Activated T-cell treated with anti-CD3 and anti-CD28 coated beads for 48 hours (primary cell): Measurements from ENCODE around the gene FHL5.
"Not testable (repeated sequence)": the region's sequence is repeated elsewhere in the genome, so short reads cannot be mapped to it uniquely, and the experiment has no call there.

Experiments used
- DNase-seq: peaks from one replicate; pipeline ENCODE4 v3.0.0-alpha.2; 2020; ENCODE audit warnings: low read depth

The FHL5 gene

DNA sequence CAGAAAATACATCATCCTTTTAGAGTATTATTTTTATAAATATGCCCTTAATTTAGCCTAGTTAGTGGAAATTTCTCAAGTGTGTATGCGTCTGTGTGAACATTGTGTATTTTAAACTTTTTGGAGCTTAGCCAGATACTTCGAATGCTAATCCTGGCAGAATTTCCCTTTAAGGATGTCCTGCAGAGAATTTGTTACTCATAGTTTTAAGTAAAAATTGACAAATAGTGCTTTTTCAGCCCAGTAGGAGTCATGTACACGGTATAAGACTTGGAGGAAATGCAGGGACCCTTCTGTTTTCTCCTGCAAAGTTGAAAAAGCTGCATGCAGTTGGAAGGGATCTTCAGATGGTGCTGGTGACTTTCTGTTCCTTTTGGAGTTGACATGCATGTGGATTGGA, at the start of gene FHL5:
FHL5 (plus strand) TSS at position 243 of the 400 bp plus-strand sequence. CDS start 40,486 bp downstream, outside the sequence.
- no peak for DNase-seq

DNA sequence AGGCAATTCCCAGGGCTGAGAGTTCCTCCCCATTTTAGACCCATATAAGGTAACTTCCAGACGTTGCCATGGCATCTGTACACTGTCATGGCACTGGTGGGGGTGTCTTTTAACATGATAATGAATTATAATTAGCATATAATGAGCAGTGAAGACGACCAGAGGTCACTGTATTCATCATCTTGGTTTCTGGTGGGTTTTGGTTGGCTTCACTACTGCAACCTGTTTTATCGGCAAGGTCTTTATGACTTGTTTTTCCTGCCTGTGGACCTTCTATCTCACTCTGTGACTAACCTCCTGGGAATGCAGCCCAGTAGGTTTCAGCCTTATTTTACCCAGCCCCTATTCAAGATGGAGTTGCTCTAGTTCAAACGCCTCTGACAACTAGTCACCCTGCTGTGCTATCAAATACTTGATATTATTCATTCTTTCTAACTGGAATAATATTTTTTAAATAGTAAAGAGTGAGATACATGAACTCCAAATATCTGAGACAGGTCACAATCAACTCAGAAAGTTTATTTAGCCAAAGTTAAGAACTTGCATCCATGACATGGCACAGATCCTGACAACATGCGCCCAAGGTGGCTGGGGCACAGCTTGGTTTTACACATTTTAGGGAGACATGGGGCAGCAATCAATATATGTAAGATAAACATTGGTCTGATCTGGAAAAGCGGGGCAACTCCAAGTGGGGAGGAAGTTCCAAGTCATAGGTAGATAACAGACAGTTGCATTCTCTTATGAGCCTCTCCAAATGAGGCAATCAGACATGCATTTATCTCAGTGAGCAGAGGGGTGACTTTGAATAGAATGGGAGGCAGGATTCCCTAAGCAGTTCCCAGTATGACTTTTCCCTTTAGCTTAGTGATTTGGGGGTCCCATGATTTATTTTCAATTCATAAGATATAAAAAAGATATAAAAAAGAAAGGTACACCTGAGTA, 42.5 kb upstream of the FHL5 start:
- no peak for DNase-seq

DNA sequence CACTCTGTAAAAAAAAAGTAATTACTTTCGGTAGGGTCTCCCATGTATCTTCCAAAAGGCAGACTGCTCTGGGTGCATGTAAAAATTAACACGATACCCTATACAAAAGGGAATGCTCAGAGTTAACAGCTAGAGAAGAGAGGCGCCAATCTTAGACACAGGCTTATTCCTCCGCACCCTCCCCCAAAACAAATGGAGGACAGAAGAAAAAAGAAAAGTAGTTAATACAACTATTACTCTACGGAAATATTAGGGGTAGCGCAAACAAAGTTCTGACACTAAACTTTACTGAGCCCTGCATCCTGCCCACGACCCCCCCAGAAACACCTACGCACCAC, 41.7 kb upstream of the FHL5 start:
- DNase-seq = no peak

GRCh38 chr6:96521644-96522464, 41.1 kb upstream of the FHL5 start, which contains the start of gene UFL1:
TSS of gene UFL1 (plus strand) at chr6:96521806. CDS start at chr6:96521874, 68 bp downstream.
- peak; percentile 91 for DNase-seq

DNA sequence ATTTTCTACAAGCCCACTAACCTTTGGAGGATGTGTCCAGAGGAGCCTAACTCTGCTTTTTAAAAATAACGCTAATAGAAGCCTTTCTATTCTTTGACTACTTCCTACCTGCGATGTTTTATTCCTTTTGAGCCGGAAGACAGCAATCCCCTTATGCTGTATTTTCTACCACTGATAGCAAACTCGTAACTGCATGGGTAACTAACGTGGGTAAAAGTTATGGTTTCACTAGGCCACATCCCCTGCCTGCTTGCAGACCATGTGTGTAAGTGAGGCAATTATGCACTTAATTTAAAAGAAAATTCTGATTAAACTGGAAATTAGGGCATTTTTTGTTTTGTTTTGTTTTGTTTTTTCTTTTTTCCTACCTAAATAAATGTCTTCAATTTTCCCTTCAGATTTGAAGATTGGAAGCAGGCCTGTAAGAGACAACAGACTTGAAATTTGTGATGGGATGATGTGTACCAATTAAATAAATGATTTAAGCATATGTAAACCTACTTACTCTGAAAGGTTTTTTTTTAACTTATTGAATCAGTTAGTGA, 40.4 kb upstream of the FHL5 start:
- DNase-seq = no peak

DNA sequence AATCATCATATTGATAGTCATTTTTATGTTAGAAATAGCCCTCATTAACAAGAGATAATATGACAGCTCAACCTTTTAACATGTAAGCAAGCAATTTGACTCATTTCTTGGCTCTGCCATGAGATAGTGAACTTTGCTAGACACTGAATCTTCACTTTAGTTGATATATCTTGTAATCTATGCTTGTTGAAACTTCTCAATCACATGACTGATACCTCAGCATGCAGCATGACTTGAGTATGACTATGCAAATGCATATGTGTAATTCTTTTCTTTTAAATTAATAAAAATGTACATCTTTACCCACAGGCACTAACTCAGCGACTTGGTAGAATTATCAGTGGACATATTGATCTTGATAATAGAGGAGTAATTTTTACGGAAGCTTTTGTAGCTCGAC, 34.7 kb upstream of the FHL5 start:
- DNase-seq = no peak

- DNase-seq = no peak
Measured at GRCh38 chr6:96532399-96532798, 30.5 kb upstream of the FHL5 start.

GRCh38 chr6:96537726-96538125, 25.2 kb upstream of the FHL5 start:
- DNase-seq = no peak

GRCh38 chr6:96542702-96543101, 20.2 kb upstream of the FHL5 start:
- no peak for DNase-seq

DNA sequence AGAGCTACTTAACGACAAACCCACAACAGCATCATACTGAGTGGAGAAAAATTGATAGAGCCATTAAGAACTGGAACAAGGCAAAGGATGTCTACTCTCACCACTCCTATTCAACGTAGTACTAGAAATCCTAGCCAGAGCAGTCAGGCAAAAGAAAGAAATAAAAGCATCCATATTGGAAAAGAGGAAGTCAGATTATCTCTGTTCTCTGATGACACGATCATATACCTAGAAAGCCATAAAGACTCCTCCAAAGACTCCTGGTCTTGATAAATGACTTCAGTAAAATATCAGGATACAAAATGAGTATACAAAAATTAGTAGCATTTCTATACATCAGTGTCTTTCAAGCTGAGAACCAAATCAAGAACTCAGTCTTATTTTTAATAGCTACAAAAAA, 17.0 kb upstream of the FHL5 start:
- DNase-seq = no peak

DNA sequence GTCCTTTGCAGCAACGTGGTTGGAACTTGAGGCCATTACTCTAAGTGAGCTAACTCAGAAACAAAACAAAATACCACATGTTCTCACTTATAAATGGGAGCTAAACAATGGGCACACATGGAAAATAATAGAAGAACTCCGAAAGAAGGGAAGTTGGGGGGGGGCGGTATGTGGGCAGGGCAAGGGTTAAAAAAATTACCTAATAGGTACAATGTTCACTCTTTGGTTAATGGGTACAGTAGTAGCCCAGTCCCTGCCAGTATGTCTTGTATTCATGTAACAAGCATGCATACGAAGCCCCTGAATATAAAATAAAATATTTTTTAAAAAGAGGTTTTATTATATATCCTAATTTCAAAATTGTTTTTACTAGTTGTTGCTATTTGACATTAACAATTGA, 15.3 kb upstream of the FHL5 start:
- DNase-seq = no peak

DNA sequence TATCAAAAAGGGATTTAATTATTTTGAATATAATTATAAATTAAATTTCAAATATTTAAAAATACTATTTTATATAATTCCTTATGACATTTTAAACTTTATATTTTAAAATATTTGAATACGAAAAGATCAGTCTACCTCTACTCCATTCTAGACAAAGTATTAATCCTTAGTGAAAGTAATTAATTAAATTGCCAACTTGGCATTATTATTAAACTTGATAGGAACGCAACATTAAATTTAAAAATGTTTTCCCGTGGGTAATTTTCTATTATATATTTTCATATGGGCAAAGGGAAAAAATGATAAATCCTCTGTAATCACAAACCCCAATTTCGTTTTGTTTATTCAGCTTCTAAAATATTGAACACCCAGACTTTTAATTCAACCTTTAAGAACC, 8.4 kb upstream of the FHL5 start:
- DNase-seq = no peak

DNA sequence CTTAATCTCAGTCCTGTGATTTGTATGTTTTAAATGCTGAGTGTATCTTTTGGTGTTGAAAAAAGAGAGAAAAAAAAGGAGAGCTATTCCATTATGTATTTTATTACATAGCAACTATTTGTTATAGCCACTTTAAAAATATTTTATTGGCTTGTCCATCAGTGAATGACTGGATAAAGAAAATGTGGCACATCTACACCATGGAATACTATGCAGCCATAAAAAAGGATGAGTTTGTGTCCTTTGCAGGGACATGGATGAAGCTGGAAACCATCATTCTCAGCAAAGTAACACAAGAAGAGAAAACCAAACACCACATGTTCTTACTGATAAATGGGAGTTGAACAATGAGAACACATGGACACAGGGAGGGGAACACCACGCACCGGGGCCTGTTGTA, 3.2 kb upstream of the FHL5 start:
- DNase-seq = not testable (repeated sequence)

DNA sequence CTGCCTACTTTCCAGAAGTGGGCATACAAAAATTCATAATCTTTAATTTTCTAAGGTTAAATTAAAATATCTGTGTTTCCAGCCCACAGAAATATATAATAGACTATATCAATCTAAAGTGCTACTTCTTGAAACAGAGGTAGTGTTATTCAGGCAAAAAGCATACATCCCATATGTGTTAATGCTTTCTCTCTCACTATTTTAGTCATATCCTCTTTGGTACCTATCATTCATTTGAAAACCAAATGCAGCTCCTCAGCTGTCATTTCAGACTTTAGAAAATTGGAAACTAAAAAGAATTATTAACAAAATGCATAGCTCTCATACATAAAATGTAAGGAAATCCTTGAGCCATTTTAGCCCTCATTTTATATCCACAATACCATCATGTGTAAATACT, 925 bp downstream of the FHL5 start:
- no peak for DNase-seq

DNA sequence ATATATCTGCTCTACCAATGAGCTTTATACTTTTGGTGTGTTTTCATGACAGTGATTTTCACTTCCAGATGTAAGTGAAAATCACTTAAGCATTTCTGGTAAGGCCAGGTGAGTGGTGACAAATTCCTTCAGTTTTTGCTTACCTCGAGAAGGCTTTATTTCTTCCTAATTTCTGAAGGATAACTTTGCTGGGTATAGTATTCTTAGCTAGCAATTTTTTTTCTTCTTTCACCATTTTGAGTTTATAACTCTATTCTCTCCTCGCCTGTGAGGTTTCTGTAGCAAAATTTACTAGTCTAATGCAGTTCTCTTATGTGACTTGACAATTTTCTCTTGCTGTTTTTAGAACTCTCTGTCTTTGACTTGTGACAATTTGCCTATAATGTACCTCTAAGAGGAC, 7.1 kb downstream of the FHL5 start:
- no peak for DNase-seq

DNA sequence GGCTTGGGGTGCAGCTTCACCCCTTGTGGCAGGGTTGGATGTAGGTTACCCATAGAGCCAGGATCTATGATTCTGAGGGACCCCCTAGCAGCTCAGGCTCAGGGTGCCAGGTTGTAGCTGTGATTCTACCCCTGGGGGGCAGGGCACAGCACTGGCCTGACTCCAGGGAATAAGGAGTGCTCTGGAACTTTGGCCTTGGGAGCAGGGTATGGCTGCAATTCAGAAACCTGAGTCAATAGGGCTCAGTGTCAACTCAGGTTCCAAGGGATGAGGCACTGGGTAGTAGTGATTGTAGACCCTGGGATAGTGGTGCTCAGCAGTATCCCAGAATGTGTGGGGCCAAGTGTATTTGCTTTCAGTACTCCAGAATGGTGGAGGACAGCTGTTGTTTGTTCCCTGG, 8.6 kb downstream of the FHL5 start:
- DNase-seq = no peak

DNA sequence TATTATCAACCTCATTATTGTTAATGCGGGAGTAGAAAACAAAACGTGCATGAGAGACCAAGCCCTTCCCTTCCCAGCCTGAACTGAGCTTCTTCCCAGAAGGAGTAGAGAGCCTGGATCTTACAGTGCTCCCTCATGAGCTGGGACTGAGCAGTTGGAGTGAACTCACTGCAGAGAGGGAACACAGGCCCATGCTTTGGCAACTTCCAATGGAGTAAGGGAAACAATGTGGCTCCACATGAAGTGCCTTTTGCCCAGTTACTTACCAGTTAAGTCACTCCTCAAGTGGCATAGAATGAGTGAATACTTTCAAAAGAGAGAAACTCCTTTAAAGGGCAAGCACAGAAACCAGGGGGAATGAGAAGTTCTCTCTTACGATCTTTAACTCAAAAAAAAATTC, 12.4 kb downstream of the FHL5 start:
- no peak for DNase-seq

GRCh38 chr6:96576221-96576620, 13.3 kb downstream of the FHL5 start:
- no peak for DNase-seq

DNA sequence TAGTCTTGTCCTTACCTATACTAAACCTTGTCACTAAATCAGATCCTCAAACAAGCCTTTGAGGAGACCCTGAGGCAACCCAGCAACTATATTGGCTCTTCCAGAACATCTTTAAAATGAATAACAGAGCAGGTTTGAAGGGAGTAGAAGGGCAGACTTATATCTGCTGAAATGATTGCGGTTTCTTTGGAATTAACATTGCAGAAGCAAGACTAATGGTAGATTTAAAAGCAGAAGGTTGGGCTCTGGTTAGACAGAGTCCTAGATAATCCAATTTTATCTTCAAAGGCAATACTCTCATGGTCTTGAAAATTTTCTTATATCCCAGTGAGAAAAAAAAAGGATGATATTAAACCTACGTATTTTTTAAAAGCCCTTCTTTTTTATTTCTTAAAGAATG, 19.1 kb downstream of the FHL5 start:
- DNase-seq = no peak

GRCh38 chr6:96582436-96582835, 19.5 kb downstream of the FHL5 start:
- DNase-seq = no peak

- DNase-seq = no peak
Measured at GRCh38 chr6:96604420-96604819, 41.5 kb downstream of the FHL5 start.

- DNase-seq = no peak
Measured at GRCh38 chr6:96608074-96608473, 45.1 kb downstream of the FHL5 start.

- DNase-seq = no peak
Measured at GRCh38 chr6:96610019-96610418, 47.1 kb downstream of the FHL5 start.
